ENCODE measurements around the gene CHKA. TPM values are rescaled to one million over a fixed set of nuclear protein-coding genes. Genes with fewer than 3 reads are reported as not detected.

Gene CHKA
- total and polyA plus RNA-seq, 9 of the 15 experiments (the other 6 are each of a cell fraction or from before 2014, with no cell fraction given) = 3.6 to 37.0 (median 30.2) TPM

- TF ChIP-seq, protein P1, sequence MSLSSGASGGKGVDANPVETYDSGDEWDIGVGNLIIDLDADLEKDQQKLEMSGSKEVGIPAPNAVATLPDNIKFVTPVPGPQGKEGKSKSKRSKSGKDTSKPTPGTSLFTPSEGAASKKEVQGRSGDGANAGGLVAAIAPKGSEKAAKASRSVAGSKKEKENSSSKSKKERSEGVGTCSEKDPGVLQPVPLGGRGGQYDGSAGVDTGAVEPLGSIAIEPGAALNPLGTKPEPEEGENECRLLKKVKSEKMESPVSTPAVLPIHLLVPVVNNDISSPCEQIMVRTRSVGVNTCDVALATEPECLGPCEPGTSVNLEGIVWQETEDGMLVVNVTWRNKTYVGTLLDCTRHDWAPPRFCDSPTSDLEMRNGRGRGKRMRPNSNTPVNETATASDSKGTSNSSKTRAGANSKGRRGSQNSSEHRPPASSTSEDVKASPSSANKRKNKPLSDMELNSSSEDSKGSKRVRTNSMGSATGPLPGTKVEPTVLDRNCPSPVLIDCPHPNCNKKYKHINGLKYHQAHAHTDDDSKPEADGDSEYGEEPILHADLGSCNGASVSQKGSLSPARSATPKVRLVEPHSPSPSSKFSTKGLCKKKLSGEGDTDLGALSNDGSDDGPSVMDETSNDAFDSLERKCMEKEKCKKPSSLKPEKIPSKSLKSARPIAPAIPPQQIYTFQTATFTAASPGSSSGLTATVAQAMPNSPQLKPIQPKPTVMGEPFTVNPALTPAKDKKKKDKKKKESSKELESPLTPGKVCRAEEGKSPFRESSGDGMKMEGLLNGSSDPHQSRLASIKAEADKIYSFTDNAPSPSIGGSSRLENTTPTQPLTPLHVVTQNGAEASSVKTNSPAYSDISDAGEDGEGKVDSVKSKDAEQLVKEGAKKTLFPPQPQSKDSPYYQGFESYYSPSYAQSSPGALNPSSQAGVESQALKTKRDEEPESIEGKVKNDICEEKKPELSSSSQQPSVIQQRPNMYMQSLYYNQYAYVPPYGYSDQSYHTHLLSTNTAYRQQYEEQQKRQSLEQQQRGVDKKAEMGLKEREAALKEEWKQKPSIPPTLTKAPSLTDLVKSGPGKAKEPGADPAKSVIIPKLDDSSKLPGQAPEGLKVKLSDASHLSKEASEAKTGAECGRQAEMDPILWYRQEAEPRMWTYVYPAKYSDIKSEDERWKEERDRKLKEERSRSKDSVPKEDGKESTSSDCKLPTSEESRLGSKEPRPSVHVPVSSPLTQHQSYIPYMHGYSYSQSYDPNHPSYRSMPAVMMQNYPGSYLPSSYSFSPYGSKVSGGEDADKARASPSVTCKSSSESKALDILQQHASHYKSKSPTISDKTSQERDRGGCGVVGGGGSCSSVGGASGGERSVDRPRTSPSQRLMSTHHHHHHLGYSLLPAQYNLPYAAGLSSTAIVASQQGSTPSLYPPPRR (CRISPR knock-in tag; IDR thresholded peaks at IDR 0.05; ENCODE audit: borderline replicate concordance) = peak; percentile 84; the same call in 1 of the 2 replicates
- TF ChIP-seq ETV5 (CRISPR knock-in tag; IDR thresholded peaks at IDR 0.05; ENCODE audit: low read depth) (peak; percentile 36; the same call in 1 of the 2 replicates), ARID1B (IDR thresholded peaks at IDR 0.05) (0 out of 2 replicates have a peak, but pooled peaks have one; percentile 6), SUPT5H (IDR thresholded peaks at IDR 0.05) (peak; percentile 79), POLR2A (conservative IDR thresholded peaks at IDR 0.05) (peak; percentile 83), HIVEP1 (CRISPR knock-in tag; IDR thresholded peaks at IDR 0.05) (no peak), ZNF408 (CRISPR knock-in tag; IDR thresholded peaks at IDR 0.05; ENCODE audit: low read depth) (no peak), FOXK2 (conservative IDR thresholded peaks at IDR 0.05 in 1 of 2, IDR thresholded peaks at IDR 0.05 in 1 of 2; ENCODE audit: low read depth in 2 of 2) (0 out of 4 replicates have a peak, but pooled peaks of 1 of the 2 experiments have one; percentile 26), NR3C1 (CRISPR knock-in tag; IDR thresholded peaks at IDR 0.05) (no peak), KDM2B (CRISPR knock-in tag; IDR thresholded peaks at IDR 0.05) (0 out of 2 replicates have a peak, but pooled peaks have one; percentile 46), ADNP (tag; IDR thresholded peaks at IDR 0.05) (peak; percentile 99), XRCC5 (IDR thresholded peaks at IDR 0.05; ENCODE audit: low read depth, low read length) (0 out of 2 replicates have a peak, but pooled peaks have one; percentile 36), CXXC5 (CRISPR knock-in tag; IDR thresholded peaks at IDR 0.05) (peak; percentile 66), CC2D1A (IDR thresholded peaks at IDR 0.05) (peak; percentile 46; the same call in 1 of the 2 replicates), EGR1 (conservative IDR thresholded peaks at IDR 0.05) (0 out of 2 replicates have a peak, but pooled peaks have one; percentile 4), CEBPB (tag; IDR thresholded peaks at IDR 0.05) (no peak), SIN3B (IDR thresholded peaks at IDR 0.05; ENCODE audit: low read depth) (no peak), FOXJ3 (CRISPR knock-in tag; IDR thresholded peaks at IDR 0.05) (no peak), CTBP1 (IDR thresholded peaks at IDR 0.05; ENCODE audit: borderline replicate concordance) (peak; percentile 50), RBM22 (IDR thresholded peaks at IDR 0.05; ENCODE audit: low read depth, low read length, poor library complexity, severe bottlenecking) (peak; percentile 27), MIER1 (IDR thresholded peaks at IDR 0.05; ENCODE audit: low read depth) (0 out of 2 replicates have a peak, but pooled peaks have one; percentile 43), RBM15 (IDR thresholded peaks at IDR 0.05; ENCODE audit: insufficient read depth, low read length) (no peak), TFAP4 (CRISPR knock-in tag; IDR thresholded peaks at IDR 0.05; ENCODE audit: borderline replicate concordance) (peak; percentile 42; the same call in 1 of the 2 replicates), POLR2AphosphoS5 (IDR thresholded peaks at IDR 0.05; ENCODE audit: control insufficient read depth, insufficient read depth, low read depth, low read length) (peak; percentile 36; the same call in 1 of the 2 replicates)
Measured at GRCh38 chr11:68038718-68039525, 82.3 kb downstream of the CHKA start, which contains the start of gene TCIRG1 (continued).
